ENCODE data around the gene WDR20. TPM values are rescaled to one million over a fixed set of nuclear protein-coding genes. Genes with fewer than 3 reads are reported as not detected.
"Not testable (repeated sequence)": the region's sequence is repeated elsewhere in the genome, so short reads cannot be mapped to it uniquely, and the experiment has no call there.

WDR20 gene
- polyA plus RNA-seq, 5 donors, result 22.8 to 28.1 (median 27.5) TPM

- DNase-seq, result no peak
These were observed 14.2 kb upstream of the WDR20 start for GRCh38 chr14:102125546-102125945.

- DNase-seq, result no peak
These were observed 12.8 kb upstream of the WDR20 start for GRCh38 chr14:102126807-102127455.

- no peak for DNase-seq
These were observed 8.0 kb upstream of the WDR20 start for GRCh38 chr14:102131741-102132140.

GRCh38 chr14:102134021-102134420 is 5.7 kb upstream of the WDR20 start:
- DNase-seq, result not testable (repeated sequence)

GRCh38 chr14:102134719-102135118 is 5.0 kb upstream of the WDR20 start:
- DNase-seq, result not testable (repeated sequence)

- DNase-seq, result not testable (repeated sequence)
These were observed 4.2 kb upstream of the WDR20 start for GRCh38 chr14:102135456-102135855.

- no peak for DNase-seq
These were observed 1.2 kb upstream of the WDR20 start for GRCh38 chr14:102138535-102138934.

- peak in 1 of 2 donors; percentile 17 for DNase-seq
These were observed 774 bp upstream of the WDR20 start for GRCh38 chr14:102138961-102139285.

GRCh38 chr14:102140027-102140749 is 491 bp downstream of the WDR20 start:
- DNase-seq, result peak; percentile 9 to 15

- no peak for DNase-seq
These were observed 1.1 kb downstream of the WDR20 start for GRCh38 chr14:102140750-102141145.

GRCh38 chr14:102141797-102142196 is 2.1 kb downstream of the WDR20 start:
- no peak for DNase-seq

GRCh38 chr14:102144914-102145313 is 5.2 kb downstream of the WDR20 start:
- no peak for DNase-seq

GRCh38 chr14:102145395-102145794 is 5.7 kb downstream of the WDR20 start:
- DNase-seq, result no peak

GRCh38 chr14:102146423-102146822 is 6.7 kb downstream of the WDR20 start:
- DNase-seq, result no peak

- DNase-seq, result no peak
These were observed 10.4 kb downstream of the WDR20 start for GRCh38 chr14:102150083-102150482.

GRCh38 chr14:102150744-102151143 is 11.0 kb downstream of the WDR20 start:
- no peak for DNase-seq

GRCh38 chr14:102151411-102151810 is 11.7 kb downstream of the WDR20 start:
- not testable (repeated sequence) for DNase-seq

GRCh38 chr14:102154121-102154520 is 14.4 kb downstream of the WDR20 start:
- DNase-seq, result no peak

- no peak for DNase-seq
These were observed 15.3 kb downstream of the WDR20 start for GRCh38 chr14:102154821-102155549.

GRCh38 chr14:102157346-102157745 is 17.6 kb downstream of the WDR20 start:
- no peak for DNase-seq

- no peak for DNase-seq
These were observed 19.1 kb downstream of the WDR20 start for GRCh38 chr14:102158797-102159196.

- DNase-seq, result no peak
These were observed 20.1 kb downstream of the WDR20 start for GRCh38 chr14:102159841-102160240.

GRCh38 chr14:102162487-102162886 is 22.8 kb downstream of the WDR20 start:
- DNase-seq, result no peak
